MM.1S (cell line): ENCODE measurements around the gene SLC25A25.

Experiments
- EZH2 ChIP-seq: fragments of 300-600 bp; sonication (generic); optimal IDR thresholded peaks from 2 replicates; pipeline ENCODE3; 2017; ENCODE audit warnings: low read depth, mild to moderate bottlenecking, antibody characterized with exemption, low read length, mixed read lengths
- EZH2phosphoT487 ChIP-seq: fragments of 300-600 bp; sonication (generic); IDR thresholded peaks from 2 replicates; pipeline ENCODE4 v1.6.1; 2018; ENCODE audit warnings: antibody characterized with exemption, low read length
- TF ChIP-seq, protein P1 (sequence below): fragments of 300-600 bp; sonication (generic); IDR thresholded peaks from 2 replicates; pipeline ENCODE4 v1.5.1; 2016; ENCODE audit warnings: antibody characterized with exemption, low read length, mixed read lengths

DNA sequence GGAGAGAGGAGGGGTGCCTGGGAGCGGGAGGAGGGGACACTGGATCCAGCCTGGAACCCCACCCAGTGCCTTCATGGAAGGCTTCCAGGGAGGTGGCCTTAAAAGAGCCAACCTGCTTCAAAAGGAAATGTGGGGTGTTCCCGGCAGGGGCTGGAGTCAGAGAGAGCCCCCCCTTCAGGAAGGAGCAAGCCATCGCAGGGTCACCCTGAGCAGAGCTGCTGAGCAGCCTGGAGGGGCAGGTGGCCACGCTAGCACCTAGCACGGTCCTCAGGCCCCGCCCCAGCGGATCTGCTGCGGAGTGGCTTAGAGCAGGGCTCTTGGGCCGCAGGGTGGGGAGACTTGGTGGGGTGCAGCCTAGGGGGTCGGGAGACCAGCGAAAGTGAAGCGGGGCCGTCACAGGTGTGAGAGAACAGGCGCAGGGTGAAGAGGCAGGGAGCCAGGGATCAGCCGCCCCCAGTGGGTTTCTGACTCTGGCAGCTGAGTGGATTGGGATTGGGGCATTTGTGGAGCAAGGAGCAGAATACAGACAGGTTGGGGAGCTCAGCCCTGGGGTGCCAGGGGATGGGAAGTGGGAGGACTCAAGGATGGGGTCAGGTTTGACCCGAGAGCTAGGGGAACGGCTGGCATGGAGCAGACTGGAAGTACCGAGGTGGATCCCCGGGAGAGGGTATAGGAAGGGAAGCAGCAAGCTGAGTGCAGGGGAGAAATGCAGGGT, 82.7 kb downstream of the SLC25A25 start:
- TF ChIP-seq, protein P1, sequence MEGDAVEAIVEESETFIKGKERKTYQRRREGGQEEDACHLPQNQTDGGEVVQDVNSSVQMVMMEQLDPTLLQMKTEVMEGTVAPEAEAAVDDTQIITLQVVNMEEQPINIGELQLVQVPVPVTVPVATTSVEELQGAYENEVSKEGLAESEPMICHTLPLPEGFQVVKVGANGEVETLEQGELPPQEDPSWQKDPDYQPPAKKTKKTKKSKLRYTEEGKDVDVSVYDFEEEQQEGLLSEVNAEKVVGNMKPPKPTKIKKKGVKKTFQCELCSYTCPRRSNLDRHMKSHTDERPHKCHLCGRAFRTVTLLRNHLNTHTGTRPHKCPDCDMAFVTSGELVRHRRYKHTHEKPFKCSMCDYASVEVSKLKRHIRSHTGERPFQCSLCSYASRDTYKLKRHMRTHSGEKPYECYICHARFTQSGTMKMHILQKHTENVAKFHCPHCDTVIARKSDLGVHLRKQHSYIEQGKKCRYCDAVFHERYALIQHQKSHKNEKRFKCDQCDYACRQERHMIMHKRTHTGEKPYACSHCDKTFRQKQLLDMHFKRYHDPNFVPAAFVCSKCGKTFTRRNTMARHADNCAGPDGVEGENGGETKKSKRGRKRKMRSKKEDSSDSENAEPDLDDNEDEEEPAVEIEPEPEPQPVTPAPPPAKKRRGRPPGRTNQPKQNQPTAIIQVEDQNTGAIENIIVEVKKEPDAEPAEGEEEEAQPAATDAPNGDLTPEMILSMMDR = peak; percentile 34
- no peak for TF ChIP-seq EZH2phosphoT487
- no peak for TF ChIP-seq EZH2
